ENCODE results near the gene CCDC86.
"Not testable (repeated sequence)": the region's sequence is repeated elsewhere in the genome, so short reads cannot be mapped to it uniquely, and the experiment has no call there.

Gene CCDC86

DNA sequence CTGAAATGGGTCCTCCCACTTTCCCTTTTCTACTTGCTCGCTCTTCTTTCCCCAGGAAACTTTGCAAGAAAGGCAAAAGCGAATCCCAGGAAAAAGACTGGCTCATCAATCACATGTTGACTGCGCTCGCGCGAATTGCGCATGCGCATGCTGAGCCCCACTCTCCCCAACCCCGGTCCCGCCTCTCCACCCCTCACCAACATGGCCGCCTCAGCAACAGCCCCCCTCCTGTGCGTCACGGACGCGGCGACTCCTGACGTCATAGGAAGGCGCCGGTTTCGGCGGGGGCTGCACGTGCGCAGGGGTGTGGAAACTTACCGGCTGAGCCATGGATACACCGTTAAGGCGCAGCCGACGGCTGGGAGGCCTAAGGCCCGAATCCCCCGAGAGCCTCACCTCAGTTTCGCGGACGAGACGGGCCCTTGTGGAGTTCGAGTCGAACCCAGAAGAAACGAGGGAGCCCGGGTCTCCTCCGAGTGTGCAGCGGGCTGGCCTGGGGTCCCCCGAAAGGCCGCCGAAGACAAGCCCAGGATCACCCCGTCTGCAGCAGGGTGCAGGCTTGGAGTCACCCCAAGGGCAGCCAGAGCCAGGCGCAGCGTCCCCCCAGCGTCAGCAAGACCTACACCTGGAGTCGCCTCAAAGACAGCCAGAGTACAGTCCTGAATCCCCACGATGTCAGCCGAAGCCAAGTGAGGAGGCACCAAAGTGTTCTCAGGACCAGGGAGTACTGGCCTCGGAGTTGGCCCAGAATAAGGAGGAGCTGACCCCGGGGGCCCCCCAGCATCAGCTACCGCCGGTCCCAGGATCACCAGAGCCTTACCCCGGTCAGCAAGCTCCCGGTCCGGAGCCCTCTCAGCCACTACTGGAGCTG is at the start of gene CCDC86:
Gene CCDC86 (plus strand): TSS at position 317 of the 871 bp plus-strand sequence. CDS start 12 bp downstream, at position 329.
- peak; percentile 70 for DNase-seq

DNA sequence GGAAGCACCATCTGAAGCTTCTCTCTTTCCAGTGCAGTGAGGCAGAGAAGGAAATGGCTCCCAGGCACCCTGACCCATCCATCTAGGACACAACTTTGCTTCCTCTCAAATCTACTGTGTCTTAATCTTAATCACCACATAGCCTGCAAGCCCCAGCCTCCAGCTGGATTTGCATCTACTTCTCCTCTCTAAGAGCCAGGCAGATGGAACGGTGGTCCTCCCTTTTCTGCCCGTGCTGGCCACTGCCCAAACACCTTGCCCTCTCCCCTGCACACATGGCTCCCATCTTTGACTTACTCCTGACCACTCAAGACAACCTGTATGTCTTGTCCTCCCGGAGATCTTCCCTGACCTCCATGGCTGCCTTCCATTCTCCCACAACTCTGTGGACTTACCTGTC is 49.4 kb upstream of the CCDC86 start:
- no peak for DNase-seq

DNA sequence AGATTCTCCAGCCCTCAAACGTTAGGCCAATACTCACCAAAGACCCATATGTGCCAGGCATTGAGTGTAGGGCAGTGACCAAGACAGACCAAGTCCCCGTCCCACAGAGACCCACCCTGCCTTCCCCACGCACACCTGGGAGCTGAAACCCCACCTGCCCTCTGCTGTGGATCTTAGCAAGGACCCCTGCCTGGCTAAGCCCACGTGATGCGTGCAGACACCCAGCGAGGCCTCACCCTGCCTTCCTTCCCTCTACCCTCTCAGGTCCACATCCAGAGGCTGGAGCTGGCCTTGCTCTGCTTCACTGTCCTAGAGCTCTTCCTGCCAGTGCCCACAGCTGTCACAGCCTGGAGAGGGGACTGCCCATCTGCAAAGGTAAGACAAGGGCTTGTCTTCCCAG is 46.6 kb upstream of the CCDC86 start:
- no peak for DNase-seq

GRCh38 chr11:60797846-60798630 is 43.9 kb upstream of the CCDC86 start:
- DNase-seq, result no peak

DNA sequence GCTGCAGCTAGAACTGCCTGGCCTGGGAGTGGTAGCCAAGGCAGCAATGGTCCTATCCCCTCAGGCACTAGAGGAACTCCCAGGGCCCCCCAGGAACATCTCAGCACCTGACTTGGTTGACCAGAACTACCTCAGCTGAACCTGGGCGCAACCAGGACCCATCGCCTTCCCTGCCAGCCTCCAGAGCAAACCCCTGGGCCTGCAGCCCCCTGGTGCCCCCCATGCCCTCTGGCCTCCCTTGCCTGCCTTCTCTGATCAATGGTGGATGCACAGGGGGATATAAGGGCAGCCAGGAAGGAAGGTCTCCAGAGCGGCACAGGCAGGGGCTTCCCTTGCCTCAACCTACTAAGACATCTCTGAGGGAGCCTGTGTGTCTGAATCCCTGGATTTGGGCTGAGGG is 43.3 kb upstream of the CCDC86 start:
- DNase-seq, result no peak

GRCh38 chr11:60801194-60801593 is 40.7 kb upstream of the CCDC86 start:
- DNase-seq, result no peak

GRCh38 chr11:60803273-60803936 is 38.5 kb upstream of the CCDC86 start:
- DNase-seq, result no peak

DNA sequence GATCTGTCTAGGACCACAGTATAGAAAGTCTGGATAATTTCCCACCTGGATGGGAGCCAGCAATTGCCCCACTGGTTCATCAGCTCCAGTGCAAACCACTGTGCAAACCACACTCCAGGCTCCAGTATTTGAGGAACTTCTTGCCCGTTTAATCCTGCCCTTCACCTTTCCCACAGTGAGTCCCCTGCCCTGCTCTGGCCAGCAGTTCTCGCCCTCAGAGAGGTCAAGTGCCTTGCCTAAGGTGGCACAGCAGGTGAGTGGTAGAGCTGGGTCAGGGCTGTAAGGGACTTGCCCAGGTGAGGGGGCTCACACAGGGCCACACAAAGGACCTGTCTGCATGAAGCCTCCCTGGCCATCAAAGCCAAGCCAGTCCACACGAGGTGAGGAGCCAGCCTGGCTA is 32.7 kb upstream of the CCDC86 start:
- DNase-seq, result no peak

GRCh38 chr11:60809691-60810090 is 32.2 kb upstream of the CCDC86 start:
- no peak for DNase-seq

GRCh38 chr11:60810151-60810550 is 31.8 kb upstream of the CCDC86 start:
- no peak for DNase-seq

DNA sequence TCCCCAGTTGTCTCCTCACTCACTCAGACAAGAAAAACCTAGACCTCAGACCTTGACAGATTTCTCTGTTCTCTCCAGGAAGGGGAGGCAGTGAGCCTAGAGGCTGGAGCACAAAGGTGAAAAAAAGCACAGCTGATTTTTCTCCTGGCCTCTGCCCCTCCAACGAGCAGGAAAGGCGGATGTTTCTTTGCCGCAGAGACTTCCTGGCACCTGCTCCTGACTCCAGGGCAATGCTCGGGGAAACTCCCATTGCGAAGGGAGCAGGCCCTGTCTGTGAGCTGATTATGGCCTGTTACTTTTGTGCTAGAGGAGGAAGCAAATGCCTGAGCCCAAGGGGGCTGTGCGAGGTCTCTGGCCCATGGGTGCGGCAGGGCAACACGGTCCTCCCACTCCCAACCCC is 31.3 kb upstream of the CCDC86 start:
- DNase-seq, result no peak

GRCh38 chr11:60813324-60813723 is 28.6 kb upstream of the CCDC86 start:
- no peak for DNase-seq

- DNase-seq, result no peak
These were observed 27.8 kb upstream of the CCDC86 start for GRCh38 chr11:60814112-60814511.

DNA sequence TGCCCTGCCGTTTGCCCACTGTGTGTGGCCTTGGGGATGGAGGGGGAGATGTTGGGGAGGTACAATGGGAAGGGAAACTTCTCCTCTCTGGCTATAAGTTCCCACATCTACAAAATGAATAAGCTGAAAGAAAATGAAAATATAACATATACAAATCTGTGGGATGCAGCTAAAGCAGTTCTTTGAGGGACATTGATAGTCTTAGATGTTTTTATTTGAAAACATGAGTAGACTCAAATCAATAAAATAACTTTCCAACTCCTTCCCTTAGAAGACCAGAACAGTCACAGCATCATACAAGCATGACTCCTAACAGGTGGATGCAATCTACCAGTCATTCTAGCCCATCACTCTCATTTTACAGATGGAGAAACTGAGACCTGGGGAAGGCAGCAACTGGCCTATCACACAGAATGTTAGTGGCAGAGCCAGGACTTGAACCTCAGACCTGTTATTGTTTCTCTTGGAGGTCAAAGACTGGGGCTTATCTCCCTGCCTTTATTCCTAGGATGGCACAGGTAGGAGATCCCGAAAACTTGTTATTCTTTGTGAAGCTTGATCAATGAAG is 25.2 kb upstream of the CCDC86 start:
- no peak for DNase-seq

GRCh38 chr11:60818057-60818456 is 23.9 kb upstream of the CCDC86 start:
- no peak for DNase-seq

DNA sequence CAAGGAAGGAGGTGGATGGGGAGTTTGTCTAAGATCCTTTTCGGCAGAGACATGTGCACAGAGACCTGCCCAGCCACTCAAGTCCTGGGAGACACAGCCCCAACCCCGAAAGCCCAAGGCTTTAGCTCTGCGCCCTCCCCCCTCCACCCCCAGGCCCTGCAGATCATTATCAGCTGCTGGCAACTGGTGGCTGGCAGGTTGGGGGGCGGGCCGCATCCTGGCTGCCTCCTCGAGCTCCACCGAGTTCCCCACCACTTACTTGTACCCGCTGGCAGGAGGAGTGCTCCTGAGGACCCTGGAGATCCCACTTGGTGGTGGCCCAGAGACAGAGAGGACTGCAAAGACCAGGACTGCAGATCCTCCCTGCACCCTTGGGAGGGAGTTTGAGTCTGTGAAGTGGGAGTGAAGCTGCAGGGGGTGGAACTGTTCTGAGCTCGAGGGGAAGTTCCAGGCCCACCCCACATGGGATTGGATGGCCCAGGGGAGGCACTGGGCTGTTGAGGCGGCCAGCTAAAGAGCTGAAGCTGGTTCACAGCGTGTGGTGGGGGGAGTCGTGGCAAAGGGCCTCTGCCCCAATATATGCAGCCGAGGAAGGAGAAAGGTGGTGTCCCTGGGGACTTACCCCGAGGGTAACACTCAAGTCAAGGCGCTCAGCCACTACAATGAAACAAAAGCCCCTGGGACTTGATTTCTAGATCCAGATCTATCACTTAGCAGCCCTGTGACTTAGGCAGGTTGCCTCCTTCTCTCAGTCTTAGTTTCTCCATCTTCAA is 19.9 kb upstream of the CCDC86 start:
- no peak for DNase-seq

GRCh38 chr11:60823745-60824306 is 18.1 kb upstream of the CCDC86 start:
- DNase-seq, result not testable (repeated sequence)

GRCh38 chr11:60825118-60825517 is 16.8 kb upstream of the CCDC86 start:
- no peak for DNase-seq

- DNase-seq, result no peak
These were observed 16.1 kb upstream of the CCDC86 start for GRCh38 chr11:60825790-60826189.

- peak; percentile 93 for DNase-seq
These were observed 11.3 kb upstream of the CCDC86 start for GRCh38 chr11:60830478-60831142.

GRCh38 chr11:60831143-60831500 is 10.8 kb upstream of the CCDC86 start:
- no peak for DNase-seq
